BJ (cell line): ENCODE results near the gene RPL10A. TPM values are rescaled to one million over a fixed set of nuclear protein-coding genes. Genes with fewer than 3 reads are reported as not detected.
"Not testable (repeated sequence)": the region's sequence is repeated elsewhere in the genome, so short reads cannot be mapped to it uniquely, and the experiment has no call there.

Source experiments
- CTCF ChIA-PET: fragments of 350-600 bp; formaldehyde crosslinking; extraction: SDS; loops from one replicate; lab custom pipeline; 2021; ENCODE audit warnings: antibody characterized with exemption, inconsistent platforms; lab: Yijun Ruan, JAX
- POLR2A ChIA-PET: fragments of 300-600 bp; sonication (Branson Sonifier 250); formaldehyde crosslinking; extraction: SDS; loops from one replicate; lab custom pipeline; 2021; ENCODE audit warnings: antibody characterized with exemption; lab: Charles Lee
- DNase-seq: peaks from one replicate; pipeline ENCODE4 v3.0.0-alpha.2; 2011; ENCODE audit warnings: low read depth
- H3K27me3 ChIP-seq: 2 replicates; pipeline ENCODE4 v1.6.0; 2011; ENCODE audit warnings: low read length; ENCODE audit not compliant: control insufficient read depth, insufficient read depth
- H3K36me3 ChIP-seq: 2 replicates; pipeline ENCODE4 v1.5.1; 2011; ENCODE audit warnings: low read length; ENCODE audit not compliant: control insufficient read depth, insufficient read depth
- H3K4me3 ChIP-seq: 2 replicates; pipeline ENCODE4 v1.5.1; 2011; ENCODE audit warnings: low read depth, mild to moderate bottlenecking, control low read depth, low read length
- polyA plus RNA-seq: library from polyadenylated mRNA; depleted of rRNA; stranded (reverse); fragments of >200 nt; gene quantifications from 2 replicates; pipeline ENCODE4 v1.2.3, GENCODE V29; 2011
- TF ChIP-seq, protein P1 (sequence below): IDR thresholded peaks from 2 replicates; pipeline ENCODE4 v1.5.1; 2011; ENCODE audit warnings: low read depth, mild to moderate bottlenecking, control low read depth, inconsistent platforms, low read length, moderate library complexity; ENCODE audit not compliant: insufficient read depth

The RPL10A gene
- polyA plus RNA-seq, 1 experiment, result 2,524 TPM

DNA sequence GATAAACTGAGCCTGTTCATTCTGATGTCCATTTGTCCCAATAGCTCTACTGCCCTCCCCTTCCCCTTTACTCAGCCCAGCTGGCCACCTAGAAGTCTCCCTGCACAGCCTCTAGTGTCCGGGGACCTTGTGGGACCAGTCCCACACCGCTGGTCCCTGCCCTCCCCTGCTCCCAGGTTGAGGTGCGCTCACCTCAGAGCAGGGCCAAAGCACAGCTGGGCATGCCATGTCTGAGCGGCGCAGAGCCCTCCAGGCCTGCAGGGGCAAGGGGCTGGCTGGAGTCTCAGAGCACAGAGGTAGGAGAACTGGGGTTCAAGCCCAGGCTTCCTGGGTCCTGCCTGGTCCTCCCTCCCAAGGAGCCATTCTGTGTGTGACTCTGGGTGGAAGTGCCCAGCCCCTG, 40.8 kb upstream of the RPL10A start:
- ChIA-PET POLR2A (no interaction called here), CTCF (interaction anchor here (0.8 to 5.9 kb wide), 6 partner anchors 10 to 85 kb away, joined by 3 to 34 read pairs (median 4); partner anchors contain the start of genes PPARD and RPL10A)
- no peak for DNase-seq
- TF ChIP-seq, protein P1, sequence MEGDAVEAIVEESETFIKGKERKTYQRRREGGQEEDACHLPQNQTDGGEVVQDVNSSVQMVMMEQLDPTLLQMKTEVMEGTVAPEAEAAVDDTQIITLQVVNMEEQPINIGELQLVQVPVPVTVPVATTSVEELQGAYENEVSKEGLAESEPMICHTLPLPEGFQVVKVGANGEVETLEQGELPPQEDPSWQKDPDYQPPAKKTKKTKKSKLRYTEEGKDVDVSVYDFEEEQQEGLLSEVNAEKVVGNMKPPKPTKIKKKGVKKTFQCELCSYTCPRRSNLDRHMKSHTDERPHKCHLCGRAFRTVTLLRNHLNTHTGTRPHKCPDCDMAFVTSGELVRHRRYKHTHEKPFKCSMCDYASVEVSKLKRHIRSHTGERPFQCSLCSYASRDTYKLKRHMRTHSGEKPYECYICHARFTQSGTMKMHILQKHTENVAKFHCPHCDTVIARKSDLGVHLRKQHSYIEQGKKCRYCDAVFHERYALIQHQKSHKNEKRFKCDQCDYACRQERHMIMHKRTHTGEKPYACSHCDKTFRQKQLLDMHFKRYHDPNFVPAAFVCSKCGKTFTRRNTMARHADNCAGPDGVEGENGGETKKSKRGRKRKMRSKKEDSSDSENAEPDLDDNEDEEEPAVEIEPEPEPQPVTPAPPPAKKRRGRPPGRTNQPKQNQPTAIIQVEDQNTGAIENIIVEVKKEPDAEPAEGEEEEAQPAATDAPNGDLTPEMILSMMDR, result no peak
- Histone ChIP-seq H3K27me3 (no peaks in the 10 kb centered on the region), H3K4me3 (no peak overlapping the region), H3K36me3 (peaks cover 26% of the 10 kb centered on the region)

DNA sequence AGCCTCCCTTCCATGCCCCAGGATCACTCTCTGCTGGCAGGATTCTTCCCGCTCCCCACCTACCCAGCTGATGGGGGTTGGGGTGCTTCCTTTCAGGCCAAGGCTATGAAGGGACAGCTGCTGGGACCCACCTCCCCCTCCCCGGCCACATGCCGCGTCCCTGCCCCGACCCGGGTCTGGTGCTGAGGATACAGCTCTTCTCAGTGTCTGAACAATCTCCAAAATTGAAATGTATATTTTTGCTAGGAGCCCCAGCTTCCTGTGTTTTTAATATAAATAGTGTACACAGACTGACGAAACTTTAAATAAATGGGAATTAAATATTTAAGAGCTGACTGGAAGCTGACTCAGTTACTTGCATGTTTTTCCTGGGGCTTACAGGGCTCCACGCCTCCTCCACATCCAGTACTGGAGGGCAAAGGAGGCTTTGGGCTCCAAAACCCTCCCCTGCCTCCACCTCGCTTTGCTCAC, 40.3 kb upstream of the RPL10A start:
- TF ChIP-seq, protein P1, result no peak
- ChIA-PET CTCF (interaction anchor here (0.5 to 5.9 kb wide), 9 partner anchors 8 to 220 kb away, joined by 3 to 34 read pairs (median 3); partner anchors contain the start of genes PPARD and RPL10A), POLR2A (no interaction called here)
- DNase-seq, result no peak
- Histone ChIP-seq H3K4me3 (no peak overlapping the region), H3K36me3 (peaks cover 25% of the 10 kb centered on the region), H3K27me3 (no peaks in the 10 kb centered on the region)

DNA sequence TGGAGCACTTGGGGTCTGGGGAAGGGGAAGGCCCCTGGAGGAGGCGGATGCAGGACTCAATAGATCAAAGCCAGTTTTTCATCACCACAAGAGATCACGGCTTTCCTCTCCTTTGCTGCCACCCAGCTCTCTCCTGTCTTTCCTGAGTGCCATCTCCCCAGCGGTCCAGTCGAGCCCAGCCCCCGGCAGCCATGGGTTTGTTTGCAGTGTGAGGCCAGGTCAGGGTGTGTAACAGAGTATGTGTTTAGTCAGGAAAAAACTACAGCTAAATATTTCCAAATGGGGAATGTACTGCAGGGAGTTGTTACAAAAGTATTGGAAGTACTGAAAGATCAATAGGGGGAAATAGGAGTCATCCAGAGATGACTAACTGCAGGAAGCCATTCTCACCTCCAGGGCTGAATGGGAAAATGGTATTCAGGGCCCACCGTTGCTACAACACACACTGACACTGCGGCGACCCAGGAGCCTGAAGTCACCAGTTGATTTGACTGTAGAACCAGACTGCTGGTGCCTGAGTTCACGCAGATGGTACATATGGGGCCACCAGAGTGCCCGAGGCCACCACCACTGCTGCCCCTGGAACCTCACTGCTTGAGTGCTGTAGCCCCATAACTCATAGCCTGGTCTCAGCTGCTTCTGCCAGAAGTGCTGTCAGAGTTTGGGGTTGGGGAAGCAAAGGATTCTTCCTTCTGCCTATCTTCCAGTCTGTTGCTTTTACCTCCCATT, 39.6 kb upstream of the RPL10A start:
- no peak for DNase-seq
- Histone ChIP-seq H3K36me3 (peaks cover 25% of the 10 kb centered on the region), H3K4me3 (no peak overlapping the region), H3K27me3 (no peaks in the 10 kb centered on the region)
- TF ChIP-seq, protein P1, result no peak
- POLR2A ChIA-PET, result no interaction called here
- CTCF ChIA-PET, result interaction anchor here (0.5 to 5.9 kb wide), 9 partner anchors 9 to 219 kb away, joined by 3 to 34 read pairs (median 3); partner anchors contain the start of gene PPARD

DNA sequence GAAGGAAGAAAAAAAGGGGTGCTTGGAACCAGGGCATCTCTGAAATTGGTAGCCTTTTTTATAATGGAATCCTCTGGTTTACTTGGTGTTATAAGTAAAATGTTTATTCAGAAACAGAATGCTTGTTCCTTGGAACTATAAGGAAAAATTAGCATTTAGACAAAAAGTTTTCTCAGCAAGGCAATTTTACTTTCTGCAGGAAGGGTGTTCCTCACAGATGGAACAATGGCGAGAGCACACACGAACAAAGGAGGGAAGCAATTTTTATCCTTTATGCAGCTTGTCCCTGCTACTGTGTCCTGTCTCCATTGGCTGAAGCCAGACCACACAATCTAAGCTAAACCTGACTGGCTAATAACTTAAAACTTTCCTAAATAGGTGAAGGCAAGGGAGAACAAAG, 38.7 kb upstream of the RPL10A start:
- ChIA-PET POLR2A (no interaction called here), CTCF (interaction anchor here (1.3 kb wide), 1 partner anchor 20 kb away, joined by 3 read pairs; no protein-coding TSS in a partner anchor)
- no peak overlapping the region for H3K4me3 ChIP-seq
- no peak for DNase-seq
- TF ChIP-seq, protein P1, result no peak
- H3K36me3 ChIP-seq, result peaks cover 17% of the 10 kb centered on the region
- H3K27me3 ChIP-seq, result no peaks in the 10 kb centered on the region

DNA sequence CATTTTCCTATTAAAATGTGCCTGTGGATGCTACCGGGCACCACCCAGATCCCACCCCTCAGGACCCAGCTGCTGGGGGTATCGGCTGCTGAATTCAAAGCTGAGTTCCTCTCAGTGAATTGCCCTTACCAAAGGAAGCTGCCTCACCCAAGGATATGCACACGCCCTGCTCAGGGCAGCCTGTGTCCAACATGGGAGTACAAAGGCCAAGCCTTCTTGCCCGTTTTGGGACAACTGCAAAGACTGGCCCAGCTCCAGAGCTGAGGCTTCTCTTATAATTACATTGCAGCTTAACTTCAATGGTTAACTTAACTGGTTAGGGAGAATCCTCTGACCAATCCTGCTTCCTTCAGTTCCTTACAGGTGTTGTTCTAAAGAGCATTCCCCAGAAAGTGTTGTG, 35.9 kb upstream of the RPL10A start:
- CTCF ChIA-PET, result interaction anchor here (1.2 kb wide), 1 partner anchor 17 kb away, joined by 4 read pairs; no protein-coding TSS in a partner anchor
- Histone ChIP-seq H3K36me3 (peaks cover 3% of the 10 kb centered on the region), H3K27me3 (no peaks in the 10 kb centered on the region), H3K4me3 (no peak overlapping the region)
- POLR2A ChIA-PET, result no interaction called here
- TF ChIP-seq, protein P1, result no peak
- DNase-seq, result no peak

DNA sequence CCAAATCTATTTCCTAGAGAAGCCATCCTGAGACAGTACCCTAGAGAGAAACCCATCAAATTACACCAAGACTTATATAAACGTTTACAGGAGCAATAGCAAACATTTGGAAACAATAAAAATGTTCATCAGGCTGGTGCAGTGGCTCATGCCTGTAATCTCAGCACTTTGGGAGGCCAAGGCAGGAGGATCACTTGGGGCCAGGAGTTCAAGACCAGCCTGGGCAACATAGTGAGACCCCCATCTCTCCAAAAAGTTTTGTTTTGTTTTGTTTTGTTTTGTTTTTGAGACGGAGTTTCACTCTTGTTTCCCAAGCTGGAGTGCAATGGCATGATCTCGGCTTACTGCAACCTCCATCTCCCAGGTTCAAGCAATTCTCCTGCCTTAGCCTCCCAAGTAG, 35.5 kb upstream of the RPL10A start:
- CTCF ChIA-PET, result interaction anchor here (1.2 to 1.9 kb wide), 2 partner anchors 13 to 17 kb away, joined by 4 read pairs; no protein-coding TSS in a partner anchor
- POLR2A ChIA-PET, H3K4me3 ChIP-seq, H3K36me3 ChIP-seq, H3K27me3 ChIP-seq, DNase-seq: not testable (repeated sequence)
